ENCODE results near the gene PRDM2. TPM values are rescaled to one million over a fixed set of nuclear protein-coding genes. Genes with fewer than 3 reads are reported as not detected.
A peak's percentile ranks its signal among the peaks of the same experiment; 100 is the strongest.

PRDM2 gene
- total and polyA plus RNA-seq, 2 experiments from 2014 or later: 11.5 to 18.6 TPM

- no peaks in the 10 kb centered on the region for H3K9me2 ChIP-seq (replicated peaks; ENCODE audit: insufficient read depth)
- 43% methylated on average over 18 of the region's 18 CpGs for WGBS (ENCODE audit: low lambda C conversion rate, missing lambda C conversion rate)
- no peaks in the 10 kb centered on the region for H3K27me3 ChIP-seq
- no peak overlapping the region for H3K4me3 ChIP-seq
- H3K79me2 ChIP-seq: no peaks in the 10 kb centered on the region
- no peak for TF ChIP-seq EZH2 (IDR thresholded peaks at IDR 0.05; ENCODE audit: borderline replicate concordance)
- peak; percentile 53 for TF ChIP-seq CTCF (IDR thresholded peaks at IDR 0.05; ENCODE audit: poor library complexity)
- no peaks in the 10 kb centered on the region for H3K9me3 ChIP-seq (ENCODE audit: low read depth)
- no peaks in the 10 kb centered on the region for H4K20me1 ChIP-seq (ENCODE audit: insufficient read depth, poor library complexity, severe bottlenecking)
- H3K4me2 ChIP-seq: peak overlapping the region; percentile 47
- no peak overlapping the region for H2AFZ ChIP-seq
- no peak overlapping the region for H3K27ac ChIP-seq
- peaks cover 7% of the 10 kb centered on the region for H3K4me1 ChIP-seq (ENCODE audit: insufficient read depth)
- DNase-seq (ENCODE audit: low spot score): peak; percentile 70
- no peaks in the 10 kb centered on the region for H3K36me3 ChIP-seq (replicated peaks; ENCODE audit: insufficient read depth, low read depth)
Observed at GRCh38 chr1:13828454-13829151, 128.6 kb downstream of the PRDM2 start.

GRCh38 chr1:13829152-13829769 is 129.3 kb downstream of the PRDM2 start:
- Histone ChIP-seq H3K36me3 (replicated peaks; ENCODE audit: insufficient read depth, low read depth) (no peaks in the 10 kb centered on the region), H3K4me2 (peak overlapping the region; percentile 47), H4K20me1 (ENCODE audit: insufficient read depth, poor library complexity, severe bottlenecking) (no peaks in the 10 kb centered on the region), H3K9me3 (ENCODE audit: low read depth) (no peaks in the 10 kb centered on the region), H3K4me3 (no peak overlapping the region), H3K79me2 (no peaks in the 10 kb centered on the region), H3K27ac (no peak overlapping the region), H2AFZ (no peak overlapping the region), H3K27me3 (no peaks in the 10 kb centered on the region), H3K9me2 (replicated peaks; ENCODE audit: insufficient read depth) (no peaks in the 10 kb centered on the region), H3K4me1 (ENCODE audit: insufficient read depth) (peaks cover 7% of the 10 kb centered on the region)
- TF ChIP-seq CTCF (IDR thresholded peaks at IDR 0.05; ENCODE audit: poor library complexity) (no peak), EZH2phosphoT487 (IDR thresholded peaks at IDR 0.05; ENCODE audit: low read depth, severe bottlenecking, unreplicated experiment) (no peak), EZH2 (IDR thresholded peaks at IDR 0.05; ENCODE audit: borderline replicate concordance) (no peak)
- WGBS (ENCODE audit: low lambda C conversion rate, missing lambda C conversion rate): 83% methylated on average over 10 of the region's 10 CpGs
- DNase-seq (ENCODE audit: low spot score): no peak

- 88% methylated on average over 7 of the region's 7 CpGs for WGBS (ENCODE audit: low lambda C conversion rate, missing lambda C conversion rate)
- no peak for TF ChIP-seq EZH2phosphoT487 (IDR thresholded peaks at IDR 0.05; ENCODE audit: low read depth, severe bottlenecking, unreplicated experiment)
- no peak for TF ChIP-seq EZH2 (IDR thresholded peaks at IDR 0.05; ENCODE audit: borderline replicate concordance)
- no peak for TF ChIP-seq CTCF (IDR thresholded peaks at IDR 0.05; ENCODE audit: poor library complexity)
- Histone ChIP-seq H3K4me3 (no peak overlapping the region), H3K9me2 (replicated peaks; ENCODE audit: insufficient read depth) (no peaks in the 10 kb centered on the region), H4K20me1 (ENCODE audit: insufficient read depth, poor library complexity, severe bottlenecking) (no peaks in the 10 kb centered on the region), H3K4me1 (ENCODE audit: insufficient read depth) (peaks cover 7% of the 10 kb centered on the region), H2AFZ (no peak overlapping the region), H3K4me2 (no peak overlapping the region), H3K9me3 (ENCODE audit: low read depth) (no peaks in the 10 kb centered on the region), H3K27ac (no peak overlapping the region), H3K36me3 (replicated peaks; ENCODE audit: insufficient read depth, low read depth) (no peaks in the 10 kb centered on the region), H3K27me3 (no peaks in the 10 kb centered on the region), H3K79me2 (no peaks in the 10 kb centered on the region)
- no peak for DNase-seq (ENCODE audit: low spot score)
Observed at GRCh38 chr1:13830170-13830569, 130.2 kb downstream of the PRDM2 start.
